H1 (cell line): Measurements from ENCODE around the gene WDR43. TPM values are rescaled to one million over a fixed set of nuclear protein-coding genes. Genes with fewer than 3 reads are reported as not detected.

ENCODE experiments used
- CTCF ChIA-PET: fragments of 300-600 bp; sonication (Branson Sonifier 250); formaldehyde crosslinking; loops from one replicate; lab custom pipeline; 2021; ENCODE audit not compliant: partially characterized antibody; lab: Charles Lee
- POLR2A ChIA-PET: fragments of 300-600 bp; sonication (Branson Sonifier 250); formaldehyde crosslinking; loops from one replicate; lab custom pipeline; 2021; ENCODE audit warnings: inconsistent platforms; ENCODE audit not compliant: partially characterized antibody; lab: Charles Lee
- DNase-seq, 2 experiments: peaks; one replicate each; pipeline versions ENCODE4 v3.0.0 to v3.0.0-alpha.2; 2010 to 2022; ENCODE audit warnings: low spot score in 2 of 2, low read depth in 1 of 2, mixed read lengths in 1 of 2
- FAIRE-seq: peaks from 2 replicates; lab custom pipeline; 2011; peaks lifted over from hg19 to GRCh38; lab: Jason Lieb, UNC
- H2AFZ ChIP-seq: 2 replicates; pipeline ENCODE4 v1.8.1; 2012; ENCODE audit warnings: low read length, inconsistent platforms
- H2AK5ac ChIP-seq: 2 replicates; pipeline ENCODE4 v1.6.1; 2013; ENCODE audit warnings: low read depth, low read length
- H2BK120ac ChIP-seq: replicated peaks from 2 replicates; pipeline ENCODE3; 2013; ENCODE audit warnings: low read depth, low read length, inconsistent platforms
- H2BK12ac ChIP-seq: 2 replicates; pipeline ENCODE4 v1.6.1; 2013; ENCODE audit warnings: low read depth, low read length
- H2BK15ac ChIP-seq: 2 replicates; pipeline ENCODE4 v1.6.1; 2013; ENCODE audit warnings: low read length
- H2BK20ac ChIP-seq: 2 replicates; pipeline ENCODE4 v1.6.1; 2013; ENCODE audit warnings: low read length
- H2BK5ac ChIP-seq: 2 replicates; pipeline ENCODE4 v1.6.1; 2013; ENCODE audit warnings: low read depth, low read length
- H3K14ac ChIP-seq: 2 replicates; pipeline ENCODE4 v1.6.1; 2013; ENCODE audit warnings: inconsistent platforms; ENCODE audit not compliant: insufficient read length
- H3K18ac ChIP-seq: 2 replicates; pipeline ENCODE4 v1.6.1; 2013; ENCODE audit warnings: low read length; ENCODE audit errors: extremely low read depth
- H3K23ac ChIP-seq: 2 replicates; pipeline ENCODE4 v1.6.1; 2013; ENCODE audit warnings: inconsistent platforms; ENCODE audit not compliant: insufficient read length
- H3K23me2 ChIP-seq: 2 replicates; pipeline ENCODE4 v1.6.1; 2013; ENCODE audit warnings: low read depth, low read length
- H3K27ac ChIP-seq: 2 replicates; pipeline ENCODE4 v1.6.1; 2011; ENCODE audit warnings: low read depth, low read length, inconsistent platforms
- H3K27me3 ChIP-seq, 4 experiments: replicated peaks in 1 of 4; 1 replicate in 1 of 4; 2 replicates in 3 of 4; pipeline versions ENCODE4 v1.6.1 to v1.8.1; 2011 to 2013; ENCODE audit warnings: low read length in 3 of 4, mild to moderate bottlenecking in 3 of 4, inconsistent platforms in 2 of 4, mixed read lengths in 2 of 4, moderate library complexity in 1 of 4; ENCODE audit not compliant: control insufficient read depth in 3 of 4, insufficient read depth in 3 of 4; ENCODE audit errors: extremely low read depth in 1 of 4
- H3K36me3 ChIP-seq, 4 experiments: 2 replicates each; pipeline versions ENCODE4 v1.6.1 to v1.8.1; 2011 to 2013; ENCODE audit warnings: mild to moderate bottlenecking in 4 of 4, low read length in 3 of 4, moderate library complexity in 2 of 4, control low read depth in 1 of 4, inconsistent platforms in 1 of 4; ENCODE audit not compliant: insufficient read depth in 4 of 4, control insufficient read depth in 2 of 4
- H3K4ac ChIP-seq: replicated peaks from 2 replicates; pipeline ENCODE3; 2013; ENCODE audit warnings: low read length, low read depth, mixed read lengths, inconsistent platforms; ENCODE audit not compliant: insufficient read length
- H3K4me1 ChIP-seq, 4 experiments: replicated peaks in 1 of 4; 1 replicate in 1 of 4; 2 replicates in 3 of 4; pipeline versions ENCODE4 v1.6.1 to v1.8.1; 2011 to 2013; ENCODE audit warnings: low read length in 3 of 4, inconsistent platforms in 2 of 4, mixed read lengths in 1 of 4; ENCODE audit not compliant: insufficient read depth in 4 of 4, control insufficient read depth in 3 of 4
- H3K4me2 ChIP-seq, 2 experiments: 2 replicates each; pipeline versions ENCODE4 v1.6.1 to v1.8.1; 2011 to 2013; ENCODE audit warnings: low read depth in 2 of 2, low read length in 2 of 2, control low read depth in 1 of 2, inconsistent platforms in 1 of 2, mild to moderate bottlenecking in 1 of 2; ENCODE audit not compliant: insufficient read depth in 1 of 2
- H3K4me3 ChIP-seq, 4 experiments: fragments of 200-600, 300-600 bp in 1 of 4; sonication (generic), shearing (Covaris generic), sonication (Bioruptor Twin) in 1 of 4; 2 replicates each; pipeline versions ENCODE4 v1.5.1 to v1.8.1; 2011 to 2016; ENCODE audit warnings: low read length in 4 of 4, low read depth in 3 of 4, control low read depth in 2 of 4, inconsistent platforms in 2 of 4, mild to moderate bottlenecking in 2 of 4, mixed read lengths in 1 of 4, moderate library complexity in 1 of 4; ENCODE audit not compliant: insufficient read depth in 2 of 4; ENCODE audit errors: extremely low read depth in 1 of 4
- H3K56ac ChIP-seq: replicated peaks from 2 replicates; pipeline ENCODE3; 2013; ENCODE audit warnings: low read depth, mild to moderate bottlenecking, mixed read lengths, low read length, inconsistent platforms; ENCODE audit not compliant: insufficient read length
- H3K79me1 ChIP-seq: 2 replicates; pipeline ENCODE4 v1.6.1; 2013; ENCODE audit warnings: low read depth, low read length, control low read depth
- H3K79me2 ChIP-seq, 2 experiments: 2 replicates each; pipeline versions ENCODE4 v1.6.1 to v1.8.1; 2012 to 2013; ENCODE audit warnings: low read length in 2 of 2, mild to moderate bottlenecking in 2 of 2, inconsistent platforms in 1 of 2; ENCODE audit not compliant: insufficient read depth in 2 of 2, control insufficient read depth in 1 of 2
- H3K9ac ChIP-seq, 4 experiments: replicated peaks in 1 of 4; 1 replicate in 1 of 4; 2 replicates in 3 of 4; pipeline versions ENCODE4 v1.6.1 to v1.8.1; 2011 to 2013; ENCODE audit warnings: low read depth in 3 of 4, low read length in 3 of 4, control low read depth in 2 of 4, mild to moderate bottlenecking in 2 of 4, moderate library complexity in 2 of 4, inconsistent platforms in 1 of 4; ENCODE audit errors: extremely low read depth in 1 of 4
- H3K9me3 ChIP-seq, 2 experiments: 2 replicates each; pipeline versions ENCODE4 v1.6.1 to v1.8.1; 2012 to 2013; ENCODE audit warnings: mild to moderate bottlenecking in 2 of 2, moderate library complexity in 2 of 2, control low read depth in 1 of 2, inconsistent platforms in 1 of 2, low read depth in 1 of 2, low read length in 1 of 2, mixed read lengths in 1 of 2; ENCODE audit not compliant: insufficient read depth in 2 of 2
- H4K20me1 ChIP-seq, 2 experiments: replicated peaks in 1 of 2; 2 replicates each; pipeline versions ENCODE3 to v1.8.1; 2011 to 2013; ENCODE audit warnings: inconsistent platforms in 2 of 2, low read length in 2 of 2, mild to moderate bottlenecking in 1 of 2; ENCODE audit not compliant: insufficient read depth in 2 of 2, control insufficient read depth in 1 of 2
- H4K5ac ChIP-seq: 2 replicates; pipeline ENCODE4 v1.6.1; 2013; ENCODE audit warnings: low read length, low read depth, mixed read lengths, inconsistent platforms; ENCODE audit not compliant: insufficient read length
- H4K8ac ChIP-seq: 2 replicates; pipeline ENCODE4 v1.8.0; 2013; ENCODE audit warnings: mild to moderate bottlenecking, moderate library complexity, low read length, inconsistent platforms; ENCODE audit not compliant: insufficient read depth; ENCODE audit errors: extremely low read depth
- H4K91ac ChIP-seq: replicated peaks from 2 replicates; pipeline ENCODE3; 2013; ENCODE audit warnings: low read length, mixed read lengths, inconsistent platforms; ENCODE audit not compliant: insufficient read length
- BRCA1 ChIP-seq: IDR thresholded peaks from 2 replicates; pipeline ENCODE4 v1.6.1; 2012; ENCODE audit warnings: low read depth, low read length, improper control_type of control experiment
- CHD1 ChIP-seq: IDR thresholded peaks from 2 replicates; pipeline ENCODE4 v1.6.1; 2012; ENCODE audit warnings: low read depth, low read length, improper control_type of control experiment
- FOSL1 ChIP-seq: IDR thresholded peaks from 2 replicates; pipeline ENCODE4 v1.6.1; 2011; ENCODE audit warnings: mild to moderate bottlenecking, low read depth, low read length, moderate library complexity; ENCODE audit not compliant: insufficient read depth
- GABPA ChIP-seq: IDR thresholded peaks from 2 replicates; pipeline ENCODE4 v1.6.1; 2011; ENCODE audit warnings: mild to moderate bottlenecking, low read length, moderate library complexity, borderline replicate concordance; ENCODE audit not compliant: insufficient read depth
- HDAC2 ChIP-seq, 2 experiments: fragments of 300-600 bp in 1 of 2; sonication (generic) in 1 of 2; IDR thresholded peaks; 2 replicates each; pipeline ENCODE4 v1.6.1; 2011 to 2012; ENCODE audit warnings: low read depth in 2 of 2, low read length in 2 of 2, mild to moderate bottlenecking in 2 of 2, moderate library complexity in 2 of 2, borderline replicate concordance in 1 of 2, inconsistent platforms in 1 of 2
- HDAC6 ChIP-seq: IDR thresholded peaks from one replicate; pipeline ENCODE4 v1.7.1; 2012; ENCODE audit warnings: low read depth, mild to moderate bottlenecking, inconsistent platforms, low read length, moderate library complexity
- KDM1A ChIP-seq: fragments of 200-600, 300-600 bp; sonication (generic); IDR thresholded peaks from 2 replicates; pipeline ENCODE4 v1.7.1; 2016; ENCODE audit warnings: mild to moderate bottlenecking, low read length, borderline replicate concordance
- KDM4A ChIP-seq: IDR thresholded peaks from one replicate; pipeline ENCODE4 v1.7.1; 2012; ENCODE audit warnings: low read depth, mild to moderate bottlenecking, moderate library complexity, low read length, inconsistent platforms; ENCODE audit not compliant: severe bottlenecking
- POLR2A ChIP-seq, 2 experiments: IDR thresholded peaks; 1 replicate in 1 of 2; 2 replicates in 1 of 2; pipeline ENCODE4 v1.6.1; 2011; ENCODE audit warnings: low read depth in 2 of 2, low read length in 2 of 2, mild to moderate bottlenecking in 2 of 2; ENCODE audit errors: control extremely low read depth in 1 of 2
- SUZ12 ChIP-seq: fragments of 200-600 bp; sonication (generic); IDR thresholded peaks from 2 replicates; pipeline ENCODE4 v1.6.1; 2012; ENCODE audit warnings: mild to moderate bottlenecking, inconsistent platforms, low read length, moderate library complexity, mixed read lengths
- WGBS, 2 experiments: shearing (Covaris generic) in 1 of 2; methylation state at CpG; one replicate each; pipeline versions ENCODE4 v1.1.6 to v1.1.7; 2013 to 2015; ENCODE audit warnings: low lambda C conversion rate in 2 of 2, mixed read lengths in 2 of 2, inconsistent platforms in 1 of 2, low coverage in 1 of 2, missing lambda C conversion rate in 1 of 2; ENCODE audit not compliant: insufficient replicate concordance in 2 of 2, insufficient coverage in 1 of 2, insufficient read length in 1 of 2; ENCODE audit errors: extremely low coverage in 1 of 2, missing lambda C conversion rate in 1 of 2; 5-methylcytosine and 5-hydroxymethylcytosine counted together
- polyA plus RNA-seq, 7 experiments: library from polyadenylated mRNA; depleted of rRNA in 3 of 7; stranded (reverse) in 5 of 7; unstranded in 2 of 7; fragments of >200 nt in 5 of 7; fragments of 200-250 nt in 2 of 7; gene quantifications; 1 replicate in 5 of 7; 2 replicates in 1 of 7; 4 replicates in 1 of 7; pipeline versions ENCODE4 v1.2.1 to v1.2.3, GENCODE V29; 2011 to 2013; ENCODE audit warnings: missing spikeins in 2 of 7, mixed read lengths in 2 of 7
- total RNA-seq: library from RNA; stranded (reverse); fragmentation: NEBNext Ultra II Directional; extraction: Animal tissue kit (Norgen Biotek cat#: 25700); gene quantifications from 2 replicates; pipeline ENCODE4 v1.2.1, GENCODE V29; 2021
- TF ChIP-seq, protein P1 (sequence below): IDR thresholded peaks from 2 replicates; pipeline ENCODE4 v1.6.1; 2011; ENCODE audit warnings: low read length, improper control_type of control experiment
- TF ChIP-seq, protein P2 (sequence below): IDR thresholded peaks from 2 replicates; pipeline ENCODE4 v1.6.1; 2012; ENCODE audit warnings: inconsistent platforms

The WDR43 gene
- total and polyA plus RNA-seq, 2 of the 8 experiments (the other 6 are each of a cell fraction or from before 2014, with no cell fraction given), result 57.8 to 142 TPM

DNA sequence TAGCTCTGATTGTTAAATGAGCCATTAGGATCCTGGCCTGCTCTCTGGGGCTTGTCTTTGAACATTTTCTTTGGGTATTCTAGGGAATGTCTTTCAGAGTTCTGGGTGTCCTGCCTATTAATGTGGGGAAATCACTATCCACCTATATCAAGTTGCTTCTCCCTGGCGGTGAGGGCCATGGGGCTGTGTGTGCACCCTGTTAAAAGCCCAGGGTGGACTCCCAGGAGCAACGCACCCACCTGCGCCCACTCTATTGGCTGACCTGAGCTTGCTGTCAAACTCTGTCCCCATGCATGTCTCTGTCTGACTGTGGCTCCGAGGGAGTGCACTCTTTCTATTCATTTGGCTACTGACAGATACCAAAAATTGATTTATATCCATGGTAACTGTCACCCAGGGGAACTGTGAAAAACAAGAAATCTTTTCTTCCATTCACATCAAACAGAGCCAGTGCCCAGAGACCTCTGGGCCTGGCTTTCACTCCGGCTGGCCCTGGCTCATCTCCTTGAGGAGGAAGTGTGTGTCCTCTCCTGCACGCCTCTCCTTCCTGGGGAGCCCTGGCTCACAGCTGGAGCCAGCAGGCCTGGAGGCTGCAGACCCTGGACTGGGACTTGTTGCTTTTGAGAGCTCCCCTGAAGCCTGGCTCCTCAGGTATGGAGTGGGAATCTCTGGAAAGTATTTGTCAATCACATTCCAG is 76.1 kb downstream of the WDR43 start:
- H4K5ac ChIP-seq, result no peak overlapping the region
- H3K79me2 ChIP-seq, result no peaks in the 10 kb centered on the region
- ChIA-PET POLR2A (no interaction called here), CTCF (interaction anchor here (0.9 to 1.3 kb wide), 2 partner anchors 227 to 265 kb away, joined by 3 to 5 read pairs; no protein-coding TSS in a partner anchor)
- no peak overlapping the region for H3K23ac ChIP-seq
- no peak overlapping the region for H3K14ac ChIP-seq
- no peak overlapping the region for H2BK20ac ChIP-seq
- H3K4me3 ChIP-seq, result no peak overlapping the region
- WGBS, 2 experiments, result 92% methylated on average over 6 of the region's 6 CpGs; no CpG with 5 or more reads in 1 of the 2 experiments
- DNase-seq (no peak), FAIRE-seq (no peak)
- no peak overlapping the region for H3K18ac ChIP-seq
- no peaks in the 10 kb centered on the region for H3K4me1 ChIP-seq
- H4K8ac ChIP-seq, result no peak overlapping the region
- H3K27ac ChIP-seq, result no peak overlapping the region
- no peak overlapping the region for H2BK12ac ChIP-seq
- no peak overlapping the region for H4K91ac ChIP-seq
- no peak overlapping the region for H3K4me2 ChIP-seq
- no peaks in the 10 kb centered on the region for H3K23me2 ChIP-seq
- H2AFZ ChIP-seq, result no peak overlapping the region
- H2AK5ac ChIP-seq, result no peak overlapping the region
- H3K9me3 ChIP-seq, result no peaks in the 10 kb centered on the region
- H2BK15ac ChIP-seq, result no peak overlapping the region
- no peak overlapping the region for H3K9ac ChIP-seq
- H3K79me1 ChIP-seq, result no peaks in the 10 kb centered on the region
- H3K56ac ChIP-seq, result no peak overlapping the region
- no peak overlapping the region for H3K4ac ChIP-seq
- H3K27me3 ChIP-seq, result no peaks in the 10 kb centered on the region
- H3K36me3 ChIP-seq, result no peaks in the 10 kb centered on the region
- no peak overlapping the region for H2BK120ac ChIP-seq
- H2BK5ac ChIP-seq, result no peak overlapping the region
- no peaks in the 10 kb centered on the region for H4K20me1 ChIP-seq
- TF ChIP-seq FOSL1, result no peak
- no peak for TF ChIP-seq CHD1
- no peak for TF ChIP-seq POLR2A (IDR thresholded peaks at IDR 0.05; ENCODE audit: control extremely low read depth in 1 of 2, low read depth in 2 of 2, low read length in 2 of 2)
- TF ChIP-seq BRCA1, result no peak
- no peak for TF ChIP-seq HDAC2 (IDR thresholded peaks at IDR 0.05; ENCODE audit: borderline replicate concordance in 1 of 2, low read depth in 2 of 2, low read length in 2 of 2)
- TF ChIP-seq, protein P1, sequence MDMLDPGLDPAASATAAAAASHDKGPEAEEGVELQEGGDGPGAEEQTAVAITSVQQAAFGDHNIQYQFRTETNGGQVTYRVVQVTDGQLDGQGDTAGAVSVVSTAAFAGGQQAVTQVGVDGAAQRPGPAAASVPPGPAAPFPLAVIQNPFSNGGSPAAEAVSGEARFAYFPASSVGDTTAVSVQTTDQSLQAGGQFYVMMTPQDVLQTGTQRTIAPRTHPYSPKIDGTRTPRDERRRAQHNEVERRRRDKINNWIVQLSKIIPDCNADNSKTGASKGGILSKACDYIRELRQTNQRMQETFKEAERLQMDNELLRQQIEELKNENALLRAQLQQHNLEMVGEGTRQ, result no peak
- no peak for TF ChIP-seq HDAC6
- no peak for TF ChIP-seq GABPA
- no peak for TF ChIP-seq SUZ12
- no peak for TF ChIP-seq KDM1A
- TF ChIP-seq KDM4A, result no peak
- TF ChIP-seq, protein P2, sequence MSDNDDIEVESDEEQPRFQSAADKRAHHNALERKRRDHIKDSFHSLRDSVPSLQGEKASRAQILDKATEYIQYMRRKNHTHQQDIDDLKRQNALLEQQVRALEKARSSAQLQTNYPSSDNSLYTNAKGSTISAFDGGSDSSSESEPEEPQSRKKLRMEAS, result no peak
